Esophagus squamous epithelium (tissue), 4 donors: Measurements from ENCODE around the gene MYH14.

Experiments
- POLR2A ChIP-seq, 4 donors: fragments of 450-650 bp; IDR thresholded peaks; one replicate each; pipeline ENCODE4 v1.6.1; 2017; ENCODE audit warnings: antibody characterized with exemption in 4 of 4, mild to moderate bottlenecking in 4 of 4, moderate library complexity in 3 of 4
- TF ChIP-seq, protein P1 (sequence below), 6 experiments: fragments of 450-650 bp in 4 of 6; fragments of 200-600 bp in 2 of 6; sonication (generic) in 2 of 6; IDR thresholded peaks; one replicate each; pipeline ENCODE4 v1.5.1; 2016 to 2019; ENCODE audit warnings: antibody characterized with exemption in 6 of 6, mild to moderate bottlenecking in 4 of 6, moderate library complexity in 4 of 6

DNA sequence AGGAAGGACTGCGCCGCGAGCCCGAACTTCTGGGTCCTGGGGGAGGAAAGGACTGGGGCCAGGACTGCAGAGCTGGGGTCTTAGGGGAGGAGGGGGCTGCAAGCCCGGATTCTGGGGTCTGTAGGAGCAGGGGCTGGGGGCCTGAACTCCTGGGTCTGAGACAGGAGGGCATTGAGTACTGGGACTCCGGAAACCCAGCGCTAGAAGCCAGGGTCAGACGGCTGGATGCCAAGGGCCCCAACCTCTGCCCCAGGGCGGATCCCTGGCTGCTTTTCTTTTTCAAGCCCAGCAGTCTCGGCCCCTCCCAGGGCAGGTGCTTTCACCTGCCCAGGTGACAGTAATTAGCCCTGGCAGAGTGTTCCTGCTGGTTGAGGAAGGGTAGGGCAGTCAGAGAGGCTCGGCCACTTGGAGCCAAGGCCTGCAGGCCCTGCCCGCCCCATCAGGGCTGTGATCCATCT, 2.3 kb downstream of the MYH14 start:
- TF ChIP-seq, protein P1, sequence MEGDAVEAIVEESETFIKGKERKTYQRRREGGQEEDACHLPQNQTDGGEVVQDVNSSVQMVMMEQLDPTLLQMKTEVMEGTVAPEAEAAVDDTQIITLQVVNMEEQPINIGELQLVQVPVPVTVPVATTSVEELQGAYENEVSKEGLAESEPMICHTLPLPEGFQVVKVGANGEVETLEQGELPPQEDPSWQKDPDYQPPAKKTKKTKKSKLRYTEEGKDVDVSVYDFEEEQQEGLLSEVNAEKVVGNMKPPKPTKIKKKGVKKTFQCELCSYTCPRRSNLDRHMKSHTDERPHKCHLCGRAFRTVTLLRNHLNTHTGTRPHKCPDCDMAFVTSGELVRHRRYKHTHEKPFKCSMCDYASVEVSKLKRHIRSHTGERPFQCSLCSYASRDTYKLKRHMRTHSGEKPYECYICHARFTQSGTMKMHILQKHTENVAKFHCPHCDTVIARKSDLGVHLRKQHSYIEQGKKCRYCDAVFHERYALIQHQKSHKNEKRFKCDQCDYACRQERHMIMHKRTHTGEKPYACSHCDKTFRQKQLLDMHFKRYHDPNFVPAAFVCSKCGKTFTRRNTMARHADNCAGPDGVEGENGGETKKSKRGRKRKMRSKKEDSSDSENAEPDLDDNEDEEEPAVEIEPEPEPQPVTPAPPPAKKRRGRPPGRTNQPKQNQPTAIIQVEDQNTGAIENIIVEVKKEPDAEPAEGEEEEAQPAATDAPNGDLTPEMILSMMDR (IDR thresholded peaks at IDR 0.05) = peak in 3 of 6 experiments; percentile 45 to 55 (median 50)
- peak in 1 of 4 donors; percentile 24 for TF ChIP-seq POLR2A (IDR thresholded peaks at IDR 0.05)
